ENCODE results near the gene KIF5C. TPM values are rescaled to one million over a fixed set of nuclear protein-coding genes. Genes with fewer than 3 reads are reported as not detected.

KIF5C gene
- total RNA-seq, 1 experiment from 2014 or later, result 0.87 TPM

- TF ChIP-seq CTCF (IDR thresholded peaks at IDR 0.05; ENCODE audit: unreplicated experiment), result no peak
- H3K4me1 Mint-ChIP-seq (ENCODE audit: low read depth, unreplicated experiment), result peaks cover 10% of the 10 kb centered on the region
- intact Hi-C loops (cut with micrococcal nuclease; ENCODE audit: unreplicated experiment), result no loop called here
Measured at GRCh38 chr2:149028891-149029290, 153.9 kb downstream of the KIF5C start.

GRCh38 chr2:149029307-149029965 is 154.4 kb downstream of the KIF5C start:
- H3K4me3 Mint-ChIP-seq (ENCODE audit: low read depth, unreplicated experiment), result no peak overlapping the region
- TF ChIP-seq CTCF (IDR thresholded peaks at IDR 0.05; ENCODE audit: unreplicated experiment), result no peak
- intact Hi-C loops (cut with micrococcal nuclease; ENCODE audit: unreplicated experiment), result no loop called here
- BruUV-seq (replicated peaks), result no TSS peak
- H3K27me3 Mint-ChIP-seq (ENCODE audit: unreplicated experiment), result peaks cover 12% of the 10 kb centered on the region
- no peak for DNase-seq
- H3K36me3 Mint-ChIP-seq (ENCODE audit: insufficient read depth, unreplicated experiment), result no peaks in the 10 kb centered on the region
- H3K9me3 Mint-ChIP-seq (ENCODE audit: low read depth, unreplicated experiment), result no peaks in the 10 kb centered on the region
- no peak overlapping the region for H3K27ac Mint-ChIP-seq (ENCODE audit: unreplicated experiment)
- H3K4me1 Mint-ChIP-seq (ENCODE audit: low read depth, unreplicated experiment), result peaks cover 10% of the 10 kb centered on the region
- CTCF ChIA-PET, result no interaction called here

More at GRCh38 chr2:149028891-149029290, 153.9 kb downstream of the KIF5C start:
- CTCF ChIA-PET, result no interaction called here
- DNase-seq, result no peak
- H3K27ac Mint-ChIP-seq (ENCODE audit: unreplicated experiment), result no peak overlapping the region
- H3K27me3 Mint-ChIP-seq (ENCODE audit: unreplicated experiment), result peaks cover 8% of the 10 kb centered on the region
- no TSS peak for BruUV-seq (replicated peaks)
- no peak overlapping the region for H3K4me3 Mint-ChIP-seq (ENCODE audit: low read depth, unreplicated experiment)
- no peaks in the 10 kb centered on the region for H3K9me3 Mint-ChIP-seq (ENCODE audit: low read depth, unreplicated experiment)
- no peaks in the 10 kb centered on the region for H3K36me3 Mint-ChIP-seq (ENCODE audit: insufficient read depth, unreplicated experiment)

- no peaks in the 10 kb centered on the region for H3K9me3 Mint-ChIP-seq (ENCODE audit: low read depth, unreplicated experiment)
- BruUV-seq (replicated peaks), result no TSS peak
- peaks cover 12% of the 10 kb centered on the region for H3K27me3 Mint-ChIP-seq (ENCODE audit: unreplicated experiment)
- H3K4me3 Mint-ChIP-seq (ENCODE audit: low read depth, unreplicated experiment), result no peak overlapping the region
- no peak for TF ChIP-seq CTCF (IDR thresholded peaks at IDR 0.05; ENCODE audit: unreplicated experiment)
- CTCF ChIA-PET, result no interaction called here
- peaks cover 10% of the 10 kb centered on the region for H3K4me1 Mint-ChIP-seq (ENCODE audit: low read depth, unreplicated experiment)
- no peak overlapping the region for H3K27ac Mint-ChIP-seq (ENCODE audit: unreplicated experiment)
- H3K36me3 Mint-ChIP-seq (ENCODE audit: insufficient read depth, unreplicated experiment), result no peaks in the 10 kb centered on the region
- intact Hi-C loops (cut with micrococcal nuclease; ENCODE audit: unreplicated experiment), result no loop called here
- DNase-seq, result no peak
Measured at GRCh38 chr2:149031396-149031795, 156.4 kb downstream of the KIF5C start.

- Mint-ChIP-seq H3K27me3 (ENCODE audit: unreplicated experiment) (peaks cover 12% of the 10 kb centered on the region), H3K36me3 (ENCODE audit: insufficient read depth, unreplicated experiment) (peaks cover 10% of the 10 kb centered on the region), H3K9me3 (ENCODE audit: low read depth, unreplicated experiment) (no peaks in the 10 kb centered on the region), H3K4me3 (ENCODE audit: low read depth, unreplicated experiment) (no peak overlapping the region), H3K4me1 (ENCODE audit: low read depth, unreplicated experiment) (no peaks in the 10 kb centered on the region), H3K27ac (ENCODE audit: unreplicated experiment) (no peak overlapping the region)
- no TSS peak for BruUV-seq (replicated peaks)
- TF ChIP-seq CTCF (IDR thresholded peaks at IDR 0.05; ENCODE audit: unreplicated experiment), result no peak
- CTCF ChIA-PET, result no interaction called here
- no peak for DNase-seq
- intact Hi-C loops (cut with micrococcal nuclease; ENCODE audit: unreplicated experiment), result no loop called here
Measured at GRCh38 chr2:149033716-149034115, 158.7 kb downstream of the KIF5C start.

Measured in Calu3 (cell line).